GOT3 (cell line): ENCODE measurements around the gene PGS1.
"Not testable (repeated sequence)": the region's sequence is repeated elsewhere in the genome, so short reads cannot be mapped to it uniquely, and the experiment has no call there.

Experiments used
- DNase-seq: peaks from one replicate; lab custom pipeline; 2025; ENCODE audit warnings: mixed read lengths; lab: John Stamatoyannopoulos, UW

PGS1 gene

DNA sequence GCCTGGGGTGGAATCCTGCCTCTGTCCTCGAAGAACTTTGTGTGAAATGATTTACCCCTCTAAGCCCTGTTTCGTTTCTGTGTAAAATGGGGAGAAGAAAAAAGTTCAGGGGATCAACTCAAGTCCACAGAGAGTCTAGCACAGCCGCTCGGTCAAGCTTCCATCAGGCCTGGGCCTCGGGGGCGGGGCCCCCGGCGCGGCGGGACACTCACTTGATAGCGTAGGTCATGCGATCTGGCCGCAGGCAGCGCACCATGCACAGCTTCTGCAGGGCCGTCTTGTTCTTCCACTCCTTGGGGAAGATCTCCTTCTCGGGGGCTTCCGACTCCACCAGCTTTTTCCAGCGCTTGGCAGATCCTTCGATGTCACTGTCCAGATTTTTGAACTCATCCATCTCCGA lies 65.9 kb downstream of the PGS1 start:
- no peak for DNase-seq

- no peak for DNase-seq
Observed at GRCh38 chr17:78446833-78447232, 68.4 kb downstream of the PGS1 start.

- no peak for DNase-seq
Observed at GRCh38 chr17:78448356-78448993, 70.0 kb downstream of the PGS1 start.

- no peak for DNase-seq
Observed at GRCh38 chr17:78449983-78450595, 71.6 kb downstream of the PGS1 start.

- DNase-seq = no peak
Observed at GRCh38 chr17:78450696-78451345, 72.4 kb downstream of the PGS1 start.

DNA sequence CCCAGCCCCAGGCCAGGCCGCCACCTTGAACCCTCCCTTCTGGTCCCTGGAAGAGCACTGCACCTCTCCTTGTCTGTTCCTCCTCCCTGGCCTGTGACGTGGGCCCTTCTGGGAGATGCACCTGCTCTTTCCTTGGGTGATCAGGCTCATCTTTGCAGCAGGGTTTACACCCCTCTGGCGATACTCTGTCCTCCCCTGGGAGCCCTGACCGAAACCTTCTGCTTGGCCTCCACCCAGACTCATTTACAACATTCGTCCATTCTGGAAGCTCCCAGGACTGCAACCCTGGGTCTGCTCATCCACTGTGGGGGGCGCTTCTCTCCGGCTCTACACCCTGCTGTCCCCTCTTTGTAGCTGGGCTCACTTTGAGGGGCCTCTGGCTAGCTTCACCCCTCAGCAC lies 73.3 kb downstream of the PGS1 start:
- DNase-seq = no peak

- DNase-seq = no peak
Observed at GRCh38 chr17:78454346-78454745, 75.9 kb downstream of the PGS1 start.

- DNase-seq = no peak
Observed at GRCh38 chr17:78458091-78458490, 79.6 kb downstream of the PGS1 start.

- DNase-seq = no peak
Observed at GRCh38 chr17:78458736-78459335, 80.4 kb downstream of the PGS1 start.

- no peak for DNase-seq
Observed at GRCh38 chr17:78459696-78460095, 81.2 kb downstream of the PGS1 start.

GRCh38 chr17:78460176-78460675 lies 81.8 kb downstream of the PGS1 start:
- no peak for DNase-seq

DNA sequence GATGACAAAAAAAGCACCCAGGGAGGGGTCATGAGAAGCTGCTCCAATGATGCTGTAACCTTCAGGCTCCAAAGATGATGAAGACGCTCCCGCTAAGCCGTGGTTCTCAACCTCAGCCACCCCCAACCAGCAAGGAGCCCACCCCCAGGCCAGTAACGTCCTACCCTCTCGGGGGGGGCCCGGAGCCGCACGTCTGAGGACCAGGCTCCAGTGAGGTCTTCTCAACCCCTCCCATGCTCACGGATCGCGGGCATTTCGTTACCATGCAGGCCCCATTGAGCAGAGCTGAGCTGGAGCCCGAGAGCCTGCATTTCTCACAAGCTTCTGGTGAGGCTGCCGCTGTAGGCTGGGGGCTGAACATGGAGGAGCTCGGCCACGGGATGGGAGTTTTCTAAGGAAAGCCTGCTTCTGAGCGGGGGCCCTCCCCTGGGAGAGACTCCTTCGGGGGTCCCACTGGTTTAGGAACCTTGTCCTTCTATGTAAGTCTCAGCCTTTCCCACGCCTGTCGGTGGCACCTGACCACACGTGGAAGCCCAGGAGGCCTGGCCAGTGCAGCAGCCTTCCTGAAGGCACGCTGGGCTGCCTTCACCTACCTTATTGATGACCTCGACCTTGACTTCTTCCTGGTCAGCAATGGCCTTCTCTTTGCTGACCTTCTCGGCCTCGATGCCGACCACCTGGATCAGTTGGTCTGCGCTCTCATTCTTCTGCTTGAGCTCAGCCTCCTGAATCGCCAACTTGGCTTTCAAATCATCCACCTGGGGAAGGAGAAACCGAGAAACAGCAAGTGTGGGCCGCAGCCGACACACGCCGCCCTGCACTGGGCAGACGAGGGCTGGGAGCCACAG lies 82.7 kb downstream of the PGS1 start:
- no peak for DNase-seq

DNA sequence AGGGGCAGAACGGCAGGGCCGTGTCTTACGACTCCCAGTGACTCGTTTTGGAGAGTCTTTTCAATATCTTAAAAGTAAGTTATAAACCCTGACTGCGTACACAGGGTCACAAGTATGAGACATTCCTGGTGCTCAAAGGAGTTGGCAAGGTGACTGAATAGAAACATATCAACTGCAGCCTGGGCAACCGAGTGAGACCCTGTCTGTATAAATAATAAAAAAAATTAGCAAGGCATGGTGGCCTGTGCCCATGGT lies 83.3 kb downstream of the PGS1 start:
- DNase-seq = no peak

DNA sequence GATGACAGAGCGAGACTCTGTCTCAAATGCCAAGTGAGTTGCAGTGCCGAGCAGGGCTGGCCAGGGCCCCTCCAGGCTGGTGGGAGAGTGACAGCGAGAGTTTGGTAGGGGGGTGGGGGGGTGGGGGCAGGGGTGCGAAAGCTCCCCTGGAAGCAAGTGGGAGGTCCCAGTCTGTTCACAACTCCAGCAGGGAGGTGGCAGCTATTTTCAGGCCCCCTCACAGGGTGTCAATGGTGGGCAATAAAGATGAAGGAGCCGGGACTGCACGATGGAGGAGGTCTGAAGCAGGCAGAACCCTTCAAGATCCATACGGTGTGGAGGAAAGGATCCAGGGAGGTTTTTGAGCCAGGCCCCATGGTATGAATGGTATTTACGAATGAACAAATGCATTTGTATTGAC lies 83.7 kb downstream of the PGS1 start:
- DNase-seq = no peak

DNA sequence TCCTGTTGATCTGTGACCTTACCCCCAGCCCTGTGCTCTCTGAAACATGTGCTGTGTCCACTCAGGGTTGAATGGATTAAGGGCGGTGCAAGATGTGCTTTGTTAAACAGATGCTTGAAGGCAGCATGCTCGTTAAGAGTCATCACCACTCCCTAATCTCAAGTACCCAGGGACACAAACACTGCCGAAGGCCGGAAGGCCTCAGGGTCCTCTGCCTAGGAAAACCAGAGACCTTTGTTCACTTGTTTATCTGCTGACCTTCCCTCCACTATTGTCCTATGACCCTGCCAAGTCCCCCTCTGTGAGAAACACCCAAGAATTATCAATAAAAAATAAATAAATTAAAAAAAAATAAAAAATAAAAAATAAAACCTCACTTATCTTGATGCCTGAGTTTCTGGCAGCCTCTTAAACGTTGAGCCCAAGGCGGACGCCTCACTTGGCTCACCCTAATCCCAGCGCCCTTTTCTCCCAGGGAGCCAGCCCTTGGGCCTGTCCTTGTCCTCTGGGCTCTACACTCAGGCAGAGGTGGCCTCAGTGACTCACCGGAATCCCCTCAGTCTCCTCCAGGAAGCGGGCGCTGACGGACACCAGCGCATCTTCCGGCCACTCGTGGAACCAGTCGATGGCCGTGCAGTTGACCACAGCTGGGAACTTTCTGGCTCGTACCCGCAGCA lies 87.8 kb downstream of the PGS1 start:
- DNase-seq = not testable (repeated sequence)

GRCh38 chr17:78466786-78467715 lies 88.6 kb downstream of the PGS1 start:
- no peak for DNase-seq

DNA sequence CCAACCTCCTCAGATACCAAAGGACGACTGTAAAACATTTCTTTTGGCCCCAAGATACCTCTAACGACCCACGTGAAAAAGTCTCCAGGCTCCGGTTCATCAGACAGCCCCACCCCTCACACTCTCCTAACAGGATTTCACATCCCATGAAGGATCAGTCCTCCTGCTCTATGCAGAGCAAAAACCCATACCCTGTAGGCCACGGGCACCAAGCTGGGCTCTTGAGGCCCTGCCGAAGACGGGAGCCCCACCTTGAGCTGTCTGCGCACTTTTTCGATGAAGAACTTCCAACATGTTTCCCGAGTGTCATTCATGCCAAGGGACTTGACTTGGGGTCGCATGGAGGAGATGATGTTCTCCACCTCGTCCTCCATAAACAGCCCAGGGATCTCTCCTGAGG lies 89.9 kb downstream of the PGS1 start:
- no peak for DNase-seq

GRCh38 chr17:78469443-78469842 lies 91.0 kb downstream of the PGS1 start:
- no peak for DNase-seq

- DNase-seq = no peak
Observed at GRCh38 chr17:78471635-78472034, 93.2 kb downstream of the PGS1 start.

DNA sequence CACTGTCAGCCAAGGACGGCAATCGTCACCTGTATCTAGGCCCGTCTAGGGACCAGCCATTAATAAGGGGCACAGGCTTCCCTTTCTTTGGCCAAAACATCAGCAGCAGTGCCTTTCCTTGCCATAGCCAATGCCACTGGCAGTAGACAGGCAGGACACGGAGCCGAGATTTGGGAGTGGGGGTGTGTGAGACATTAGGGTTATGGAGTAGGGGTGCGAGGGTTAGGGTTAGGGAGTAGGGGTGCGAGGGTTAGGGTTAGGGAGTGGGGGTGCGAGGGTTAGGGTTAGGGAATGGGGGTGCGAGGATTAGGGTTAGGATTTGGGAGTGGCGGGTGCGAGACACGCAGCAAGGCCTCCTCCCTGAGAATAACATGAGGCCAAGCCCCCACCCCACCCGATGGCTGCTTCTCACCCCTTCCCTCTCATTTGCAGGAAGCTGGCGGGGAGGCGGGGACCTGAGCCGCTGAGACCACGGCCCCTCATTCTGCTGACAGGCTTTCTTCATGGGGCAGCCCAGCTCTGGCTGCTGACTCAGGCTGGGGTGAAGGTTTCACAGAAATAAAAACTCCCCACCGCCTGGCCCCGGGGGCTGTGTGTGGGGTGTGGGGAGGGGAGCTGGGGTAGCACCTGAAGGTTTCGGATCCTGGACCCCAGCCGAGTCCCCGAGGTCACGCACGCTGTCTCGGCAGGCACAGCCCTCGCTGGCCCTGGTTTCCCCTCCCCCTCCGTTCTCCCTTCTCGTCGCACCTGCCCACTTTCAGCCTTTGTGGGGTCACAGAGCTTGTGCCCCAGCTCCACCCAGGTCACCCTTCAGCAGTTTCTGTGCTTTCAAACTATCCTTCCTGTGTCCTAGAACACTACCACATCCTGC lies 93.8 kb downstream of the PGS1 start:
- no peak for DNase-seq
